ENCODE results near the gene NFKBIE. TPM values are rescaled to one million over a fixed set of nuclear protein-coding genes. Genes with fewer than 3 reads are reported as not detected.

NFKBIE gene
- total and polyA plus RNA-seq, 4 experiments from 2014 or later, result 8.0 to 15.0 (median 10.5) TPM

DNA sequence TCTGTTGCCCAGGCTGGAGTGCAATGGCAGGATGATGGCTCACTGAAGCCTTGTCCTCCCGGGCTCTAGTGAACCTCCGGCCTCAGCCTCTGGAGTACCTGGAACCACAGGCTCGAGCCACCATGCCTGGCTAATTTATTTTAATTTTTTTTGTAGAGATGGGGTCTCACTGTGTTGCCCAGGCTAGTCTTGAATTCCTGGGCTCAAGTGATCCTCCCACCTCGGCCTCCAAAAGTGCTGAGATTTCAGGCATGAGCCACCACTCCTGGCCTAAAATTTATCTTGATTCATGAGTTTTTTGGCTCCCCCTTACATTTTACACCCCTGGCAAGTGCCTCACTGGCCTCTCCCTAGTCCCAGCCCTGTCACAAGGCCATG, 44.4 kb downstream of the NFKBIE start:
- H3K4me3 Mint-ChIP-seq, result peak overlapping the region in 1 of 8 donors; percentile 68
- intact Hi-C loops (cut with micrococcal nuclease), result loop anchor here (1.0 kb wide), 2 partner anchors 44 to 117 kb away; partner anchors contain the start of gene NFKBIE
- no peaks in the 10 kb centered on the region for H3K9me3 ChIP-seq (ENCODE audit: control insufficient read depth in 1 of 2, low read length in 2 of 2)
- CTCF ChIA-PET (ENCODE audit: partially characterized antibody), result interaction anchor here (0.8 to 6.8 kb wide), 13 partner anchors 9 to 232 kb away, joined by 3 to 84 read pairs (median 3); partner anchors contain the start of gene HSP90AB1
- H3K9me3 Mint-ChIP-seq, result no peaks in the 10 kb centered on the region
- peaks cover 7 to 36% (median 21%) of the 10 kb centered on the region in 4 donors for H3K4me1 Mint-ChIP-seq
- H3K27ac Mint-ChIP-seq, result peak overlapping the region in 2 of 7 donors; percentile 38 to 65
- H3K4me3 ChIP-seq (ENCODE audit: low read length in 2 of 2), result no peak overlapping the region
- H3K27me3 Mint-ChIP-seq, result peaks cover 2 to 7% of the 10 kb centered on the region in 2 donors
- POLR2A ChIA-PET (ENCODE audit: partially characterized antibody), result interaction anchor here (1.2 to 5.3 kb wide), 2 partner anchors 26 to 36 kb away, joined by 5 to 72 read pairs; partner anchors contain the start of genes HSP90AB1 and SLC35B2
- no peak for DNase-seq
- H3K4me1 ChIP-seq (ENCODE audit: insufficient read depth, low read length), result peaks cover 29% of the 10 kb centered on the region
- H3K27me3 ChIP-seq (ENCODE audit: insufficient read depth, low read length), result no peaks in the 10 kb centered on the region
- no peak overlapping the region for H3K27ac ChIP-seq (ENCODE audit: low read depth, low read length)
- no peaks in the 10 kb centered on the region for H3K36me3 ChIP-seq (ENCODE audit: insufficient read depth, low read length)
- H3K36me3 Mint-ChIP-seq, result no peaks in the 10 kb centered on the region

DNA sequence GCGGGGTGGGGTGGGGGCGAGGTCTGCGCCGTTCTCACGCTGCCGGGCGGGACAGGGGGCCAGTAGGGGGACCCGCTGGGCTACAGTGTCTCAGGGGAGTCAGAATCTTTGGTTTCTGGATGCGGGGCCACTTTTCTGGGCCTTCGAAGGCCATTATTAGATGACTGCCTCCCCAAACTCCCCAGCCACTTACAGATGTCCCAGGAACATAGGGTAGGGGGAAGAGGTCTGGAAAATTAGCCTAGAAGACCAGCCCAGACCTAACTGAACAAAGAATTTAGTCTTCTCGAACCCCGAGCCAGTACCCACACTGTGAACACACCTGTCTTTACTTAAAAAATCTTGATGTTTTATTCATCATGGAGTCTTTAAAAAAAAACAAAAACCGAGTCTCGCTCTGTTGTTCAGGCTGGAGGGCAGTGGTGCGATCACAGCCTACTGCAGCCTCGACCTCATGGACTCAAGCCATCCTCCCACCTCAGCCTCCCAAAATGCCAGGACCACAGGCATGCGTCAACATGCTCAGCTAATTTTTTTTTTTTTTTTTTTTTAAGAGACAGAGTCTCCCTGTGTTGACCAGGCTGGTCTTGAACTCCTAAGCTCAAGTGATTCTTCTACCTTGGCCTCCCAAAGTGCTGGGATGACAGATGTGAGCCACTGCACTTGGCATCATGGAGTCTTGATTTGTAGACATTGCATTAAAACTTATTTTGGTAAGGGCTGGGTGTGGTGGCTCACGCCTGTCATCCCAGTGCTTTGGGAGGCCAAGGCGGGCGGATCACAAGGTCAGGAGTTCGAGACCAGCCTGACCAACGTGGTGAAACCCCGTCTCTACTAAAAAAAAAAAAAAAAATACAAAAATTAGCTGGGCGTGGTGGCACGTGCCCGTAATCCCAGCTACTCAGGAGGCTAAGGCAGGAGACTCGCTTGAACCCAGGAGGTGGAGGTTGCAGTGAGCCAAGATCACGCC, 45.3 kb downstream of the NFKBIE start:
- Mint-ChIP-seq H3K27ac (no peak overlapping the region), H3K4me1 (peaks cover 7 to 36% (median 21%) of the 10 kb centered on the region in 4 donors), H3K9me3 (no peaks in the 10 kb centered on the region), H3K36me3 (no peaks in the 10 kb centered on the region), H3K4me3 (peak overlapping the region in 3 of 8 donors; percentile 29 to 50 (median 35)), H3K27me3 (peaks cover 2 to 7% of the 10 kb centered on the region in 2 donors)
- peaks cover 29% of the 10 kb centered on the region for H3K4me1 ChIP-seq (ENCODE audit: insufficient read depth, low read length)
- H3K27me3 ChIP-seq (ENCODE audit: insufficient read depth, low read length), result no peaks in the 10 kb centered on the region
- CTCF ChIA-PET (ENCODE audit: partially characterized antibody), result interaction anchor here (0.7 to 6.8 kb wide), 6 partner anchors 10 to 233 kb away, joined by 3 to 84 read pairs (median 6); partner anchors contain the start of gene HSP90AB1
- H3K27ac ChIP-seq (ENCODE audit: low read depth, low read length), result no peak overlapping the region
- DNase-seq, result no peak
- no peaks in the 10 kb centered on the region for H3K9me3 ChIP-seq (ENCODE audit: control insufficient read depth in 1 of 2, low read length in 2 of 2)
- intact Hi-C loops (cut with micrococcal nuclease), result no loop called here
- H3K4me3 ChIP-seq (ENCODE audit: low read length in 2 of 2), result no peak overlapping the region
- POLR2A ChIA-PET (ENCODE audit: partially characterized antibody), result interaction anchor here (2.5 kb wide), 1 partner anchor 26 kb away, joined by 12 read pairs; the partner anchor contains the start of gene HSP90AB1
- no peaks in the 10 kb centered on the region for H3K36me3 ChIP-seq (ENCODE audit: insufficient read depth, low read length)

DNA sequence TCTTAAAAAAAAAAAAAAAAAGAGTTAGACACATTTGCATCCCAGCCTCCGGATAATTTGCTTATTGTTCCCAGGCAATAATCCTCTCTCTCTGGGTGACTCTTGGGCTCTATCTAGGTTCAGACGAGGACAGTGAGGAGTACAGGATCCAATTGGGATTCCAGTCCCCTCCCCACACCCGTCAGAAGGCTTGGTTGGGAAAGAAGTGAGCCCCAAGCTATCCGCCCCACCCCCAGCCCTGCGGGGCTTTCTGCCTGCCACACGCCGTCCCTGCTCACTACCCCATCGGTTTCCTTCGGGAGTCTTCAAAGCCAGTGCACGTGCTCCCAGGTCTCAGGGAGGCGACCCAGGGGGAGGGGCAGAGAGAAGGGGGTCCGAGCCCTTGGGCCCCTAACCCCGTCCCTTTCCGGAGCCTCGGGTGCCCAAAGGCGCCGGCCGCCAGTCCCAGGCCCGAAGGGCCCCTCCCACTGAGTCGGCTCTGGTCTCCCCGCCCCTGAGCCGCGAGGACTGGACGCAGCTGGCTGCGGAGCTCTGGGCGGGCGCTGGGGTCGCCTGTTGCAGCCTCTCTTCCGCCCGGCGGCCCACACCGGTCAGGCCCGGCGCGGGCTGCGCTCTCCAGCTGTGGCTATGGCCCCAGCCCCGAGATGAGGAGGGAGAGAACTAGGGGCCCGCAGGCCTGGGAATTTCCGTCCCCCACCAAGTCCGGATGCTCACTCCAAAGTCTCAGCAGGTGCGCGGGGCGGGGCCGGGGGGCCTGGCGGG, 46.1 kb downstream of the NFKBIE start:
- H3K4me3 ChIP-seq (ENCODE audit: low read length in 2 of 2), result no peak overlapping the region
- H3K27me3 ChIP-seq (ENCODE audit: insufficient read depth, low read length), result no peaks in the 10 kb centered on the region
- H3K27ac ChIP-seq (ENCODE audit: low read depth, low read length), result no peak overlapping the region
- intact Hi-C loops (cut with micrococcal nuclease), result no loop called here
- peak in 2 of 5 donors; percentile 11 to 41 for DNase-seq
- H3K9me3 ChIP-seq (ENCODE audit: control insufficient read depth in 1 of 2, low read length in 2 of 2), result no peaks in the 10 kb centered on the region
- H3K4me1 Mint-ChIP-seq, result peaks cover 7 to 28% (median 17%) of the 10 kb centered on the region in 4 donors
- POLR2A ChIA-PET (ENCODE audit: partially characterized antibody), result interaction anchor here (2.5 kb wide), 1 partner anchor 27 kb away, joined by 12 read pairs; the partner anchor contains the start of gene HSP90AB1
- H3K4me1 ChIP-seq (ENCODE audit: insufficient read depth, low read length), result peaks cover 25% of the 10 kb centered on the region
- no peaks in the 10 kb centered on the region for H3K36me3 ChIP-seq (ENCODE audit: insufficient read depth, low read length)
- CTCF ChIA-PET (ENCODE audit: partially characterized antibody), result interaction anchor here (0.6 to 1.0 kb wide), 2 partner anchors 48 to 119 kb away, joined by 3 read pairs; no protein-coding TSS in a partner anchor
- H3K27ac Mint-ChIP-seq, result peak overlapping the region in 1 of 7 donors; percentile 41
- H3K27me3 Mint-ChIP-seq, result peaks cover 2 to 7% of the 10 kb centered on the region in 2 donors
- peak overlapping the region in 6 of 8 donors; percentile 21 to 66 (median 46) for H3K4me3 Mint-ChIP-seq
- no peaks in the 10 kb centered on the region for H3K36me3 Mint-ChIP-seq
- no peaks in the 10 kb centered on the region for H3K9me3 Mint-ChIP-seq

DNA sequence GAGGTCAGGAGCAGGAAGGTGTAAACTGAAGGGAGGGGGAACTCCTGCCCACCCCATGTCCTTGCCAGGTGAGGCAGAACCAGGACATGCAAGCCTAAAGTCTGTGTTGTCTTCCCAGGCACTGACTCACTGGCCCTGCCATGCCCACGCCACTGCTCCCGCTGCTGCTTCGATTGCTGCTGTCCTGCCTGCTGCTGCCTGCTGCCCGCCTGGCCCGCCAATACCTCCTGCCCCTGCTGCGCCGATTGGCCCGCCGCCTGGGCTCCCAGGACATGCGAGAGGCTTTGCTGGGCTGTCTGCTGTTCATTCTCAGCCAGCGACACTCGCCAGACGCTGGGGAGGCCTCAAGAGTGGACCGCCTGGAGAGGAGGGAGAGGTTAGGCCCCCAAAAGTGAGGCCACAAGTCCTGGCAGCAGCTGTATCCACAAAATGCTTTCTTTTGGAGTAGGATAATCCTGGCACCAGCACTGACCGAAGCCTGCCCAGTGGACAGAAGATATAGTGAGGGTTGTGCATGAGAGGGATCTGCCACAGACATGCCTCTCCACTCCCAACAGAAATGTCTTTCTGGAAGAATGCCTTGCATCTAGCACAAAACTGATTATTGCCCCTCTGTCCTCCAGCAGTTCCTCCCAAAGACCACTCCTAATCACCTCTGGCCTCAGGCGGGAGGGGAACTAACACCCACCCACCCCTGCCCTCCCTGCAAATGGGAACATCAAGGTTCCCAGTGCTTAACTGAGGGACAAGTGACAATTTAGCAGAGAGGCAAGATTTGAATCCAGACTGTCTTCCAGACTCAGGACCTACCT, 47.8 kb downstream of the NFKBIE start:
- H3K4me1 ChIP-seq (ENCODE audit: insufficient read depth, low read length), result peaks cover 15% of the 10 kb centered on the region
- intact Hi-C loops (cut with micrococcal nuclease), result no loop called here
- Mint-ChIP-seq H3K4me3 (no peak overlapping the region), H3K27ac (no peak overlapping the region), H3K9me3 (no peaks in the 10 kb centered on the region), H3K36me3 (no peaks in the 10 kb centered on the region), H3K27me3 (peaks cover 5 to 10% of the 10 kb centered on the region in 2 donors), H3K4me1 (peaks cover 3 to 14% (median 8%) of the 10 kb centered on the region in 4 donors)
- ChIA-PET CTCF (ENCODE audit: partially characterized antibody) (no interaction called here), POLR2A (ENCODE audit: partially characterized antibody) (no interaction called here)
- no peak overlapping the region for H3K4me3 ChIP-seq (ENCODE audit: low read length in 2 of 2)
- H3K9me3 ChIP-seq (ENCODE audit: control insufficient read depth in 1 of 2, low read length in 2 of 2), result no peaks in the 10 kb centered on the region
- H3K27ac ChIP-seq (ENCODE audit: low read depth, low read length), result no peak overlapping the region
- no peaks in the 10 kb centered on the region for H3K36me3 ChIP-seq (ENCODE audit: insufficient read depth, low read length)
- no peaks in the 10 kb centered on the region for H3K27me3 ChIP-seq (ENCODE audit: insufficient read depth, low read length)
- DNase-seq, result no peak

DNA sequence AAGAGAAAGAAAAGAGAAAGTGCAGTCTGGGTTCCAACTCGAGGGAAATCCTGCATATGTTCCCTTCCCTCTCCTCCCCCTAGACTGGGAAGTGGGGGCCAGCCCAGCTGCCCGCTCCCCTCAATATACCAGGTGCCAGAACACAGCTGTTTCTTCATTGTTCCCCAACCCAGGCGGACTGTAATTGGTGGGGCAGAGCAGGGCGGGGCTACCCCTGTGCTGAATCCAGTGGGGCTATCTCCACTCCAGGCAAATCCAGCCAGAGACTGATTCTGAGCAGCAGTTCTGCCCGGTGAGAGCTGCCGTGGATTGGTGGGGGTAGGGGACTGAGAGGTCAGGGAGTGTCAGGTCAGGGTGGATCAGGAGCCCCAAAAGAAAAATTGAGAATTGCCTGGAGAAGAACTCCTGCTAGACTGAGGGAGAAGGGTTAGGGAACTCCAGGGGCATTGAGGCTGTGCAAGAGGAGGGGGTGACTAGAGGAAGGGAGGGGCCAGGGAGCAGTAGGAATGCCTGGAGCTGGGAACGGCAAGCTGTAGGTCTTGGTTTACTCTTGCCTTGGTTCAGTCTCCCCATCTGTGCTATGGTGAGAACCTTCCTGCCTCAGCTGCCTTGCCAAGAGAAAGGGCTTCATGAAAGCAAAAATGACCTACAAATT, 48.5 kb downstream of the NFKBIE start, which contains the start of gene MYMX:
MYMX (plus strand) TSS at position 250 of the 655 bp plus-strand sequence. CDS start 546 bp downstream, outside the sequence.
- H3K4me3 ChIP-seq (ENCODE audit: low read length in 2 of 2), result no peak within 1 kb of the TSS
- no peaks in the 10 kb centered on the region for H3K9me3 ChIP-seq (ENCODE audit: control insufficient read depth in 1 of 2, low read length in 2 of 2)
- intact Hi-C loops (cut with micrococcal nuclease), result no loop called here
- H3K4me1 ChIP-seq (ENCODE audit: insufficient read depth, low read length), result peaks cover 10% of the 10 kb centered on the region
- Mint-ChIP-seq H3K9me3 (no peaks in the 10 kb centered on the region), H3K27me3 (peaks cover 5 to 10% of the 10 kb centered on the region in 2 donors), H3K4me3 (no peak within 1 kb of the TSS), H3K27ac (no peak within 1 kb of the TSS), H3K36me3 (no peaks in the 10 kb centered on the region), H3K4me1 (peaks cover 3 to 13% (median 7%) of the 10 kb centered on the region in 4 donors)
- no peaks in the 10 kb centered on the region for H3K36me3 ChIP-seq (ENCODE audit: insufficient read depth, low read length)
- H3K27ac ChIP-seq (ENCODE audit: low read depth, low read length), result no peak within 1 kb of the TSS
- no peaks in the 10 kb centered on the region for H3K27me3 ChIP-seq (ENCODE audit: insufficient read depth, low read length)
- POLR2A ChIA-PET (ENCODE audit: partially characterized antibody), result no interaction called here
- CTCF ChIA-PET (ENCODE audit: partially characterized antibody), result no interaction called here
- DNase-seq, result no peak

DNA sequence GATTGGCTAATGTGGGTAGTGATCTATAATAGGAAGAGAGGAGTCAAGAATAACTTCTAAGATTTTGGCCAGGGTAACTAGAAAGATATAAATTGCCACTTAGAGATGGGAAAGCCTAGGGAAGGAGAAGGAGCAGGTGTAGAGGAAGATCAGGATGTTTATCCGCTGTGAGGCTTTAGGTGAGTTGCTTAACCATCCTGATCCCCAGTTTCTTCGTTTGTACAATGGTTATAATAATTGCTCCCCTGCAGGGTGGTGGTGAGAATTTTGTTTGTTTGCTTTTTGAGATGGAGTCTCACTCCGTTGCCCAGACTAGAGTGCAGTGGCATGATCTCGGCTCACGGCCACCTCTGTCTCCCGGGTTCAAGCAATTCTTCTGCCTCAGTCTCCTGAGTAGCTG, 51.0 kb downstream of the NFKBIE start:
- Mint-ChIP-seq H3K27ac (no peak overlapping the region), H3K27me3 (peaks cover 5 to 8% of the 10 kb centered on the region in 2 donors), H3K9me3 (no peaks in the 10 kb centered on the region), H3K4me3 (no peak overlapping the region), H3K4me1 (peaks cover 0 to 5% (median 3%) of the 10 kb centered on the region in 4 donors), H3K36me3 (no peaks in the 10 kb centered on the region)
- no peaks in the 10 kb centered on the region for H3K9me3 ChIP-seq (ENCODE audit: control insufficient read depth in 1 of 2, low read length in 2 of 2)
- POLR2A ChIA-PET (ENCODE audit: partially characterized antibody), result no interaction called here
- H3K4me1 ChIP-seq (ENCODE audit: insufficient read depth, low read length), result peaks cover 4% of the 10 kb centered on the region
- intact Hi-C loops (cut with micrococcal nuclease), result no loop called here
- no peak for DNase-seq
- H3K4me3 ChIP-seq (ENCODE audit: low read length in 2 of 2), result no peak overlapping the region
- no peaks in the 10 kb centered on the region for H3K27me3 ChIP-seq (ENCODE audit: insufficient read depth, low read length)
- no peak overlapping the region for H3K27ac ChIP-seq (ENCODE audit: low read depth, low read length)
- CTCF ChIA-PET (ENCODE audit: partially characterized antibody), result no interaction called here
- H3K36me3 ChIP-seq (ENCODE audit: insufficient read depth, low read length), result no peaks in the 10 kb centered on the region

Data from CD4-positive, alpha-beta memory T cell (primary cell).